IPS-NIHi11 (cell line): Measurements from ENCODE around the gene STX16.

ENCODE experiments used
- DNase-seq: peaks from one replicate; pipeline ENCODE4 v3.0.0; 2012; ENCODE audit warnings: mixed read lengths, low spot score

The STX16 gene

DNA sequence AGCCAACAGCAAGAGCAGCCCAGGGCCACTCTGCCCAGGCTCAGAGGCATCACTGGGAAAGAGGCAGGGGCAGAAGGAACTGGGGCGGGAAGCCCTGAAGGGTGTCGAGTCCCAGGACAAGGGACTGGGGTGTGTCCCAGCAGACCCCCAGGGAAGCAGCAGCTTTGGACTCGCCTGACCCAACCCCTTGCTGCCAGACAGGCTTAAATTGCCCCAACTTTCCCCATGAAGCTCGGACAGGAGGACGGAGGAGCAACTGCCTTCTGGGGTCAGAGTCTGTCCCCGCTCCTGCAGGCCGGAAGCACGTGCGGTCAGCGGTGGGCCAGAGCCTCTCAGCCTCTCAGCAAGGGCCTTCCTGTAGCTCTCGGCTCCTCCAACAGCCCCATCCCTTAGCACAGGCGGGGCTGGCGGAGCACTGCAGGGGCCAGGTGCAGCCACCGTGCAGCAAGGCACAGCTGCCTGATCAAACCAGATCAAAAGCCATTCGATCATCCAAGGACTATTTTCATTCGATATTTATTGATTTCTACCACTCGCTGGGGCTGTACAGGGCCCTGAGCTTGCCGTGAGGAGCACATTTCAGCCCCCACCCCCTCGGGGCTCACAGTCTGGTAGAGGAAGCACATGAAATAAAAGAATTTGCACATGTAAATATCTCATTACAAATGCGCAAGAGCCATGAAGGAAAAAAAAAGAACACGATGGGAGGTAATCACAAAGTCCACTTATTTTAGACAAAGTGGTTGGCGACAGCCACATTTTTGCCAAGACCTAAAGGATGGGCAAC, 31.8 kb upstream of the STX16 start:
- DNase-seq, result peak; percentile 76

DNA sequence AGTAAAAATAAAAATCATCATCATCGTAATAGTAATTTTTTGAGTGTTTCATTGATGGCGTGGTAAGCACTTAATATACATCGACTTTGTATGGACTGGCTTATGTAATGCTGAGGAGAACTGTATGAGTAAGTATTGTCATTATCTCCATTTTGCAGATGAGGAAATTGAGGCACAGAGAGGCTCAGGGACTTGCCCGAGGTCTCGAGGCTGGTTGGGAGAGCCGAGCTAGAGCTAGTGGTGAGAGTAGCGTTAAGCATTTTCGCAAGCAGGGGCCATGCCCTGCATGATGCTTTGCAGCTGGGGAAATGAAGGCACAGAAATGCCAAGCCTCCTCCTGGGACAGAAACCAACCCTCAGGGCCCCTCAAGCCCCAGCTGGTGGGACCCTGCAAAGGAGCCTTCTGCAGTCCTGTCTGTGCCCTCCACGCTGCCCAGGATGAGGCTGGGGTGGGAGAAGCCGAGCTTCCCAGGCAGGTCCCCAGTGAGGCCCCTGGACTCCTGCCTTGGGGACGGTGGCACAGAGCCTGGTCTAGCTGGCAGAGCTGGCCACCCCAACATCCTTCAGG, 31.1 kb upstream of the STX16 start:
- no peak for DNase-seq

DNA sequence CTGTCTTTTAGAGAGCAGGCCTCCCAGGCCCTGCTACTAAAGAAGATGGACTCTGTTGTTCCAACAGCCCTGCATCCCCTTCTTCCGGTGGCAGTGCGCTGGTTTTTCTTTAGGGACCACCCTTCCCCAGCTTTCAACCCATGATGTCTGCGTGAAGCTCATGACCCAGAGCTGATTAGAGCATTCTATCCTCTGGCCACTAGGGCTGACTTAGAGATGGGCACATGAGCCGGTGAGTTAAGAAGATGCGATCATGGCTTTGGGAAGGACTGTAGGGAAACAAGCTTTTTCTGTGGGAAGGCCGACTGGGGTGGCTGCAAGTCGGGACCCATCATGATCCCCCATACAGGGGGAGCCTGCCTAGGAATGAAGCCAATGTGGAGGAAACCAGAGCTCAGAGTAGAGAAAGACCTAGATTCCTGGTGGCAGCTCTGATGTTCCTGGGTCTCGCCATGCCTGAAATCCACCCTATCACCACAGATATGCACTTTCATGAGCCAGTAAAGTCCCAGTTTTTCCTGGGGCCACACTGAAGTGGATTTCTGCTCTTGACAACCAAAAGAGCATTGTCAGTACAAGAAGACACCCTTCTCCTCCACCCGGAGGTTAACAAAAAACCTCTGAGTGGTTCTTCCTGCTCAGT, 29.1 kb upstream of the STX16 start:
- DNase-seq, result no peak

DNA sequence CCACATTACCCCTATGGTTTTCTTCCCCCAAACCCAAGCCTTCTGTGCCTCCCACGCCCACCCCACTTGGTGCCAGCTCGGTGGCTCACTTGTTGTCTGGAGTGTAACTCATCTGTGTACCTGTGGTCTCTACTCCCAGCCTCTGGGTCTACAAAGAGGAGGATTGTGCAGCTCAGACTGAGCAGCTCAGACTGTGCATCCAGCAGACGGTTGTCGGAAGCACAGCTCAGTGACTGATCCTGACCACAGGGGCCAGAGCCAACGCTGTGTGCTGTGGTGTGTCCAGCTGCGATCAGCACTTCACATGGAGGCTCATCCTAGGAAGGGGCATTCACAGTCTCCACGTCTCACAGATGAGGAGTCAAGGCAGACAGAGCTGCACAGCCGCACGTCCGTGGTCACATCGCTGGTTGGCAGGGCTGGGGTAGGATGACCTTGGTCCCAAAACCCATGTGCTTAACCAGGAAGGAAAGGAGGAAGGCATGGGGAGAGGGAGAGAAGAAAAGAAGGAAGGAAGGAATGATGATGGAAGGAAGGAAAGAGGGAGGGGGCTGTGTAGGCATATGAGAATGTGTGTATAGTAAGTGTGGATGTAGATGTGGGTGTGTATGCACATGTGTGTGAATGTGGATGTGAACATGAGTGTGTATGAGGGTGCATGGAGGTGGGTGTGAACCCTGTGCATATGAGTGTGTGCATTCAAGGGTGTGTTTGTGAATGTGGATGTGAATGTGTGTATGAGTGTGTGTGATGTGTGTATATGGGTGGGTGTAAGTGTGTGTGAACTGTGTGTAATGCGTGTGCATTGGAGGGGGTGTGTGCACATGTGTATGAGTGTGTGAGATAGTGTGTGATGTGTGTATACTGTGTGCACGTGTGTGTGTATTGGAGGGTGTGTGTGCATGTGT, 28.2 kb upstream of the STX16 start:
- no peak for DNase-seq

DNA sequence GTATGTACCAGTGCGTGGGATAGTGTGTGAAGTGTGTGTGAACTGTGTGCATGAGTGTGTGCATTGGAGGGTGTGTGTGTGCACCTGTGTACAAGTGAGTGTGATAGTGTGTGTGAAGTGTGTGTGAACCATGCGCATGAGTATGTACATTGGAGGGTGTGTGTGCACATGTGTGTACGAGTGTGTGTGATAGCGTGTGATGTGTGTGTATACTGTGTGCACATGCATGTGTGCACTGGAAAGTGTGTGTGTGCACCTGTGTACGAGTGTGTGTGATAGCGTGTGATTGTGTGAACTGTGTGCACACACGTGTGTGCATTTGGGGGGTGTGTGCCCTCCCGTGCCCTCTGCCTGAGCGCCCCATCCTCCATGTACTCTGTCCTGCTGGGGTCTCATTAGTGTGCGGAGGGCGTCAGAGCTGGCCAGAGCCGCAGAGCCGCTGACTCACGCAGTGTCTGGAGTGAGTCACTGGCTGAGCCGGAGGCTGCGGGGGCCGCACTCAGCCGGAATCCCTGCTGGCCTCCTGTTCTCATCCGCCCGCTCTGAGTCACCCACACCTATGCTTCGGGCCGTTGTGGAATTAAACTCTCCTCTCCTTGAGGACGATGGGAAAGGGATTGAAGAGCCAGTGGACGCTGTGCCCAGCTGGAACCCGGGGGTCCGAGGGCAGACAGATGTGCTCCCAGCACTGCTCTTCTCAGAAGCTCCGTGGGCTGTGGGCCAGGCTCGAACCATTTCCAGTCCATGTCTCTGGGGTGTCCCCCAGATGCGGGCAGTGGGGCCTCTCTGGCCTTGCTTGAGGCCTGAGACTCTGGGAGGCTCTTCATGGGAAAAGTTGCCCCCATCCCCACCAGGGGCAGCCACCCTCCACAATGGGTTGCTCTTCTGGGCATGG, 27.3 kb upstream of the STX16 start:
- DNase-seq, result peak; percentile 73

DNA sequence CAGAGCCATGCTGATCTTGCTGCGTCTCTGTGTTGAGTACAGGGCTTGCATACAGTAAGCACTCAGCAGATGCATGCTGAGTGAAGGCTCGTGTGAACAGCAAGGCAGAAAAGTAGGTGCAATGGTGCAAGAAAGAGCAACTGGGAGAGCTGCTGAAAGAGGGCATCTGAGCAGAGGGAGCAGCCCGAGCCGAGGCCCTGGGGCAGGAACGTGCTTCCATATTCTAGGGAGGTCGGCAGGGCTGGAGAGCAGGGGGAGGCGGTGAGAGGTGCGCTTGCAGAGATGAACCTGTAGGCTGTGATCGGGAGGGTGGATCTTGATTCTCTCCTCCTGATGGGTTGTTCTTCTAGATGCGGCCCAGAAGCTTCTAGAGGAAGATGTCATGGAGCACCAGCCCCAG, 26.4 kb upstream of the STX16 start:
- DNase-seq, result no peak

DNA sequence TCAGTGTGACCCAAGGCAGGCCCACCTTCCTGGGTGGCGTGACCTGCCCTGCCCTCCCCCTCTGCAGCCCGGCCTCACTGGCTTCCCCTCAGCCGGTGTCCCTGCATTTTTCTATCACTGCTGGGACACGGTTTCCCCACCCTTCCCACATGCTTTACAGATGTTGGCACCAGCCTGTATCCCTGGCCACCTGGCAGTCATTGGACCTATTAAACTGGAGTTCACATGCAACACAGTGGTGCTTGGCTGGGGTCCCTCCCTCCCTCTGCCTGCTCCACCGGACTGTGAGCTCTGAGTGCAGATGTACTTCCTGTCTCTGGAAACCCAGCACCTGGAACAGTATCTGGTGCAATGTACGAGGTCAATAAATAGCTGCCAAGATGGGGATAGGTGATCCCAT, 25.5 kb upstream of the STX16 start:
- DNase-seq, result no peak

DNA sequence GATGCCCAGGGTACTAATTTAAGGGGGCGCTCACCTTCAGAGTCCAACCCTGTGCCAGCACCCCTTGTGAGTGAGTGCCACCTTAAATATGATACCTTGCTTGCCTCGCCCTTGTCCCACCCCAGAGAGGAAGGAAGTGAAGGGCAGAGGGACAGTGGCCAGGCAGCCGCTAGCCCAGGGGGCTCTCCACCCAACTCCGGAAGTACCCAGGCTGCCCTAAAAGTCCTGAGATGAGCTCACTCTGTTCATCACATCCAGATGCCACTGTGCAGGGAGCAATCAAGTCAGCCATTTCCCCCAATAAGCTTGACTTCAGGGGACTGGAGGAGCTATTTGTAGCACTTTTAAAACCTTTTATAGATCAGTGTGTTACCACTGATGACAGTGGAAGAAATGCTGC, 25.0 kb upstream of the STX16 start:
- DNase-seq, result no peak

DNA sequence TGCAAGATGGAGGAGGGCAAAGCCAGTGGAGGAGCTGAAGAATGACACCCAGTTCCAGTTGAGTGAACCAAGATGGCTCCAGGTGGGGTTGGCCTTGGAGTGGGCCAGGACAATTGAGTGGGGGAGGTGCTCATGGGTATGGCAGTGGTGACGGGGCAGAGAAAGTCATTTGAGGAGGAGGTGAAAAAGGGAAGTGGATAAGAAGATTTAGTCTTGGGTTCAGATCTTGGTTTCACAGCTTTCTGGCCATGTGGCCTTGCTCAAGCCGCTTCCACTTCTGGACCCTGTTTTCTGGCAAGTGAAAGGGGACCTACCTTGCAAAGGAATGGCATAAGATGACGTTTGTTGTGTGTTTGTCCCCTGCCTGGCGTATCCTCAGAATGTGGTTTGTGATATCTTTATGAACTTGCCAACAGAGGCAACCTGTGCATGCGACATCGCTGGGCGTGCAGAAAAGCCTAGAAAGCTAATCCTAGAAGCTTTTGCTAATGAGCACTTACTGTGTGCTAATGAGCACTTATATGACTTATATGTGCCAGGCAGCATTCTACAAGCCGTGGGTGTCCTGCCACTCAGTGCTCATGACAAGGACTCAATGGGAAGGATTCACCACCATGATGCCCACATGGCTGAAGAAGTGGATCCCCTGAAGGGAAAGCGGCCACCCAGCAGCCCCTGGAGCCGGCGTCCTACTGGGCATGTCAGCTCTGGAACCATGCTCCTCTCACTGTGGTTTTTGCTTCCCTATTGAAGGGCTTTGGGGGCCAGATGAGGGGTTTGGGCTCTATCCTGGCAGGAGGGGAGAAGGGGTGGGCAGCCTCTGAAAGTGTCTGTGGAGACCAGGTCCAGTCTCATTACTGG, 23.6 kb upstream of the STX16 start:
- no peak for DNase-seq

DNA sequence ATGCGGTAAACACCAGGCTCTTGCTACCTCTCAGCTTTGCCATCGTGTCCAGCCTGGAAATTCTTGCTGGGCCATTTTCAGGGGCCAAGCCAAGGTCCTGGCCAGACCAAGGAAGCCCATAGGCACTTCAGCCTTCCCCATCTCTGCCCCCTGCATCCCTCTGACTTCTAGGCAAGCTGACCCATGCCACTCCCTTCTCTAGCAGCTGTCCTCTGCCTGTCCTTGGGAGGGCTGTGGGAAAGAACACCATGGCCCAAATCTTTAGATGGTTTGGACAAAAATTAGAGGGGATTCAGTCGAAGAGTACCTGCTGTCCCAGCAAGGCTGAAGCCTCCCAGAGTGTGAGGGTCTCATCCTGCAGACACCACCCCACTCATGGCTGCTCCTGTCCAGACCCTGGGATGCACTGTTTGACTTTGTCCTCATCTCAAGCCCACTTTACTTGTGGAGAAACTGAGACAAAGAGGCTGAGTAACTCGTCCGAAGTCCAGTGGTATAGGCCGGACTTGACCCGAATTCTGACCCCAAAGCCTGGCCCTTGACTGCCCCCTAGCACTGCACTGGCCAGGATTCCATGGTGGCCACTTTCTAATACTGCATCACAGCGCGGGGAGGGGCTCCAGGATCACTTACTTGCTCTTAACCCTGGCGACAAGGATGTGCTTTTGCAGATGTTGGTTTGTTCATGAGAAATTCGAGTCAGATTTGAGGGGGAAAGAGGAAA, 22.4 kb upstream of the STX16 start:
- no peak for DNase-seq

DNA sequence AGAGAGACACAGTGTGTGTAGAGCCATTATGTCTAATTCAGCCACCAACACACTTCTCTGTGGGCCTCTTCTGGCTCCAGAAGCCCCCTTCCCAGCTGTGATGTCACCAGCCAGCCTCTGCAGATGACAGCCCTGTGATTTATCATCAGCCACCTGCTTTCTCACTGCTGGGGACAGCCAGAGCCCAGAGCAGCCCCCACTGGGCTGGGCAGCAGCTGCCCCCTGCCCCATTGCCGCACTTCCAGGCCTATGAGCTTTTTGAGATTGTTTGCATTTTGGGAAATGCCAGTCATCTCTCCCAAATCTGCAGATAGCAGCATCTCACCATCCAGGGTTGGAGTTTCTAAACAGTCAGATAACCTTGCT, 21.9 kb upstream of the STX16 start:
- no peak for DNase-seq

DNA sequence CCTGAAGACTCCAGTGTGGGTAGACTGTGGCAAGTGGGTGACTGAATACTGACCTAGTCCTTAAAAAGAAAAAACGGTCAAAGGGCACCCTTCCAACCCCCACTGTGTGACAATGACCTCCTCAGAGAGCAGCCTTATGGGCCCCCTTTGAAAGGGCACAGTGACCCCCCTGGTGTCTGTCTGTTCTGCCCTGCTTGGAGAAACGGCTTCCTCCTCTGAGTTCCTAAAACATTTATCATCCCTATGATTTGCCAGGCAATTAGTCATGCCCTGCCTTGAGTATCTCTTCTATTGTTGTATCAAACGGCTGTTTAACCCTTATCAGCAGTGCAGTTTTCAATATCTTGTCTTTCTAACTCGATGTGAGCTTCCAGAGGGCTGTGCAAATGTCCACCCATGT, 21.0 kb upstream of the STX16 start:
- no peak for DNase-seq

DNA sequence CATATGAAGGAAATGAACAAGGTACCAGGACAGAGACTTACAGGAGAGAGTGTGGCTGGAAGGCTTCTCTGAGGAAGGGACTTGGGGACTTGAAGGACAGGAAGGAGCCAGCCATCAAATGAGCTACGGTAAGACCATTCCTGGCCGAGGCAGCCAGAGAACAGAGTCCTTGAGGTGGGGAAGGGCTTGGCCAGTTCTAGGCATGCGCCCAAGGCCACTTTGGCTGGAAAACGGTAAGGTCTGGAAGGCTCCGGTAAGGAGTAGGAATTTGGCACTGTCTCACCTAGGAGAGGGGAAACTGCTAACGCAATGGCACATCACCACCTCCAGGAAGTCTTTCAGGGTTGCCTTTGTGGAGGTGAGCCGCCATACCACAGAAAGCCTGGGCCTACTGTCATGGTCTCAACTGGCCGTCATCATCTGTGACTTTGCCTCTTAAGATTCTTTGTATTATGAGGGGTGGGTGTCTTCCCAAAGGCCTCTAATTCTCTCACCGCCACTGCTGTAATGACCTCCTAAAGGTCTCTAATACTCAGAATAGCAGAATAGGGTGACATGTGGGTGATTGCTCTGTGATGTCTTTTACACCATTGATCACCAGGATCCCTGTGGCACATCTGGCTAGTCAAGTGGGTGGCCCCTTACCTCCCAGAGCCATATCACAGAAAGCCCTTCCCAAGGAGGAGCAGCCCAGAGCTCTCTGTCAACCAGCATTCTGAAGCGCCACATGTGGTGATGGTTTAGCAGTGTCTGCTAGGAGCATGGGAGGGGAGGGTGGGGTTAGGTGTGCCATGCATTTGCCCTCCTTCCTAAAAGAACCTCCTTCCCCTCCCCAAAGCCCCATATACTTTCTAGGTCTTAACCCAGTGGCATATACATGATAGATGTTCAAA, 17.7 kb upstream of the STX16 start:
- no peak for DNase-seq

DNA sequence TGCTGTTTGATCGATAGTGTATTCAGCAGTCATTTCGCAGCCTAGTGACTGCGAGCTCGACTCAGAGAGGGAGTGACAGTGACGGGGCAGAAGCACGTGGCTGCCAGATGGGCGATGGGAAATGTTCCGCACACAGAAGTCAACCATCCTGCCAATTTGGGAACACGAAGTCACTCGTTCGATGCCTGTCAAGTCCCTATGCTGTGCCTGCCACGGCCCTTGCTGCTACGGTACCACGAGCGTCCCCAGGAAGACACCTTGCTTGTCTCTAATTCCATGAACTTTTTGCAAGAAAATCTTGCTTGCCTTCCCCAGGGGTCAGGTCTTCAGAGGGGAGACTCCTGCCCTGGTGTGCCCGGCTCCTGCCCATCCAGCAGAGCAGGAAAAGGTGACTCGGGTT, 17.0 kb upstream of the STX16 start:
- DNase-seq, result no peak

DNA sequence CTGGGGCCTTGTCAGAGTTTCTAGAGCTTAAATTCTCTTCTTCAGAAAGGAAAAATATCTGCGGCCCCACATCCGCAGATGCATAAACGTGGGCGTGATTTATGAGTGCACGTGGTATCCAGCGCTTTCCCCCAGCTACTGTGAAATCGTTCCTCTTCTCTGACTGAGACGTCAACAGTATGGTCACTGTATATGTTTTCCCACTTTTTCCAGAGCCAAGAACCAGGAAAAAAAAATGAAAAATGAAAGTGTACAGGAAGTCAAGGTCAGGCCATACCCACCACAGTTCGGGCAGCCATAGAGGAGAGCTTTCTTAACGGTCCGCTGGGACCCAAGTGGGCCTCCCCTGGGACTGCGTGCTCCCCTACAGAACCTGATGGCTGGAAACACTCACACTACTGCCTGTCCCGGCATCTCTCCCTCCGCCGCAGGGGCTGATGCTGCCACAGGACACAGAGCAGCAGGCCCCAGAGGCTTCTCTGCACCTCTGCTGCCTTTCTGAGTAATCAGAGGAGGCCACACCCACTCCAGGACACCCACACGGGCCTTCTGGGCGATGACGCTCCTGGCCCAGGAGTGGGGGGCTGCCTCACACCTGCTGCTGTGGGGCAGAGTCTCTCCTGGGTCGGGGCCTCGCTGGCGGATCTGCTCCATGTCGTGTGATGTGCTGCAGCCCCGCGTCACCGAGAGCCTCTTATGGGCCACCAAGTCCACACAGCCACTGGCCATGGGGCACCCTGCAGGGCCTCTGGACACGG, 16.4 kb upstream of the STX16 start:
- no peak for DNase-seq

DNA sequence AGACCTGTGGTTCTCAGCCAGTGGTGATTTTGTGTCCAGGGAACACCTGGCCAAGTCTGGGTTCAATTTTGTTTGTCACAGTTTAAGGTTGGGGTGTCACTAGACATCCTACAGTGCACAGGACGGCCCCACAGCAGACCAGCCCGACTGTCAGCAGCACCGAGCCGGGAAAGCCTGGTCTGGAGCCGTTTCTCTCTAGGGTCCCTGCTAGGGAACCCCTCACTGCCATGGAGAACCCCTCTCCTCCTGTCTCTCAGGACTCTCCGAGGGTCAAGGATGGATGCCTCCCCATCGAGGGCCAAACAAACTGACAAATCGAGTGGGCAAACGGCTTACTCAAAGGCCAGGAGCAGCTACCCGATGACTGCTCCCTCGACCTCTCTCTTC, 15.8 kb upstream of the STX16 start:
- DNase-seq, result no peak

DNA sequence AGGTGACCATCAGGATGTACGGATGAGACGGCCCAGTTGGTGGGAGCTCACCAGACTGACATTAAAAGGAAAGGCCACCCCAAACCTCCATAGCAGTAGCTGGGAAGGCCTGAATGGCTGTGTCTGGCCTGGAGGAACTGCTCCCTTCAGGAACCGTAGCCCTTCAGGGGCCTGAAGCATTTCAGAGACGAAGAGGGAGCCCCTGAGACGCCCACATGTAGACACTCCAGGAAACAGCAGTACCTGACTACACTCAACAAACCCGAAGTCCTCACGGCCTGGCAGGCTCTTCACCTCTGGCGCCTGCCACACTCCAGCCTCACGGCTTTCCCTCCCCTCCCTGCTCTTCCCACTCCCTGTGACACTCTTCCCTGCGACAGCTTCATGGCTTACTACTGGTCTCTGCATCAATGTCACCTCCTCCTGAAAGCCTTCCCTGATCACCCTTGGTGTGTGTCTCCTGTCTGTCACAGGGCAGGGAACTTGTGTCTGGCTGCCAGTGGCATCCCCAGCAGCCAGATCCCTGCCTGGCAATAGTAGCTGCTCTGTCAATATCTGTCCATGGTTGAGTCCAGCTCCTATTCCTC, 14.6 kb upstream of the STX16 start:
- no peak for DNase-seq

DNA sequence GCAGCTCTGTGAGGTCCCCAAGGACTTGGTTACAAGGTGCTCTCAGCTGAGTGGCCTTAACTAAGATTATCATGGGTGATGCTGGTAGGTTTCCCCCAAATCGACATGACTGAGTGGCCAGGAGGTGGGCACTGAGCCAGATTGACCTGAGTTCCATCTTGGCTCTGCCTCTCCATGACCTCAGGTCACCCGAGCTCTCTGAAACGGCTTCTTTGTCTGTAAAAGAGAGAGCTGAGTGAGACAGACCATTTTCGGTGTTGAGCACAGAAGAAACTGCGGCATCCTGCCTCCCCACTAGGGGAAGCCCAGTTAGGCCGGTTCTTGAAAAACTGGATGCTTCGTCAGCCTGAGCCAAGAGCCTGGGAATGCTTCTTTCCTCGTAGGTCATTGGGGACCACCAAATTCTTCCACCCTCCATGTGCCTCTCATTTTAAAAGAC, 14.1 kb upstream of the STX16 start:
- DNase-seq, result peak; percentile 45
